A673 (cell line): ENCODE measurements around the gene TRIM16. TPM values are rescaled to one million over a fixed set of nuclear protein-coding genes. Genes with fewer than 3 reads are reported as not detected.
"Not testable (repeated sequence)": the region's sequence is repeated elsewhere in the genome, so short reads cannot be mapped to it uniquely, and the experiment has no call there.

ENCODE experiments used
- Bru-seq: library from RNA; stranded (reverse); fragments of 400-500 nt; gene quantifications from one replicate; lab custom pipeline; 2021; lab: Mats Ljungman, UMichigan
- BruChase-seq, 2 experiments: library from RNA; stranded (reverse); fragments of 400-500 nt; gene quantifications; one replicate each; lab custom pipeline; 2021; lab: Mats Ljungman, UMichigan
- BruUV-seq: library from RNA; stranded (reverse); fragments of 400-500 nt; replicated peaks from 2 replicates; lab custom pipeline; 2021; lab: Mats Ljungman, UMichigan
- CTCF ChIA-PET: fragments of 300-600 bp; sonication (Branson Sonifier 250); formaldehyde crosslinking; loops from one replicate; lab custom pipeline; 2022; ENCODE audit warnings: antibody characterized with exemption; lab: Charles Lee
- POLR2A ChIA-PET: fragments of 300-600 bp; sonication (Branson Sonifier 250); formaldehyde crosslinking; loops from one replicate; lab custom pipeline; 2022; ENCODE audit warnings: antibody characterized with exemption; ENCODE audit not compliant: low non-redundant PET; lab: Charles Lee
- DNase-seq: peaks from one replicate; pipeline ENCODE4 v3.0.0-alpha.2; 2015; ENCODE audit warnings: low spot score
- H3K27ac ChIP-seq: fragments of 200-600 bp; sonication (generic); 2 replicates; pipeline ENCODE4 v1.5.1; 2016; ENCODE audit warnings: mixed run types, low read depth, mild to moderate bottlenecking, mixed read lengths, antibody characterized with exemption, low read length; ENCODE audit not compliant: poor library complexity, severe bottlenecking
- H3K27me3 ChIP-seq: fragments of 200-600 bp; sonication (generic); replicated peaks from 2 replicates; pipeline ENCODE4 v1.6.1; 2017; ENCODE audit warnings: mixed run types, low read depth, mild to moderate bottlenecking, mixed read lengths, antibody characterized with exemption, low read length; ENCODE audit not compliant: insufficient read depth, poor library complexity
- H3K36me3 ChIP-seq: fragments of 200-600 bp; sonication (generic); 2 replicates; pipeline ENCODE4 v1.6.1; 2016; ENCODE audit warnings: mixed run types, mild to moderate bottlenecking, mixed read lengths, antibody characterized with exemption, low read length; ENCODE audit not compliant: insufficient read depth, poor library complexity, severe bottlenecking
- H3K4me1 ChIP-seq: fragments of 200-600 bp; sonication (generic); 2 replicates; pipeline ENCODE4 v1.6.1; 2017; ENCODE audit warnings: mixed run types, mild to moderate bottlenecking, mixed read lengths, antibody characterized with exemption, low read length; ENCODE audit not compliant: insufficient read depth, poor library complexity, severe bottlenecking
- H3K4me3 ChIP-seq: fragments of 200-600 bp; sonication (generic); 2 replicates; pipeline ENCODE4 v1.5.1; 2016; ENCODE audit warnings: low read depth, mixed run types, mild to moderate bottlenecking, mixed read lengths, low read length; ENCODE audit not compliant: poor library complexity, severe bottlenecking
- H3K9me3 ChIP-seq: fragments of 200-600 bp; sonication (generic); 2 replicates; pipeline ENCODE4 v1.6.1; 2016; ENCODE audit warnings: mixed run types, low read depth, mild to moderate bottlenecking, mixed read lengths, antibody characterized with exemption, low read length; ENCODE audit not compliant: poor library complexity, severe bottlenecking
- intact Hi-C: fragments of 100-400 bp; cut with micrococcal nuclease; formaldehyde crosslinking; loops from one replicate; pipeline ENCODE4 v1.10.0; 2022; ENCODE audit not compliant: unreplicated experiment
- long read RNA-seq: library from polyadenylated mRNA; stranded (forward); transcript quantifications from one replicate; pipeline ENCODE4 v2.0.0, GENCODE V29; 2022
- total RNA-seq: library from RNA; stranded (reverse); gene quantifications from 2 replicates; pipeline ENCODE4 v1.2.3, GENCODE V29; 2021

The TRIM16 gene
- 61.6 and 62.5 TPM in 2 replicates for total RNA-seq
- Bru-seq, nascent RNA, result percentile 82 among the genes with signal in this experiment
- percentile 94 among the genes with signal in this experiment for BruChase-seq, experiment 1, labeled RNA remaining after a 2-hour chase
- BruChase-seq, experiment 2, labeled RNA remaining after a 6-hour chase, result percentile 95 among the genes with signal in this experiment
- long read RNA-seq, transcript TRIM16-211 (5 exons, 1,979 nt), result major isoform, 22 of 139 reads
- long read RNA-seq, partial matches to known transcripts, result 89 of 139 reads
- long read RNA-seq, other reads (novel, unspliced or antisense), result 25 of 139 reads

GRCh38 chr17:15683824-15684478 is at the start of gene TRIM16:
TSS of gene TRIM16 (minus strand) at chr17:15684311. CDS start at chr17:15651609, 32,702 bp downstream.
- H3K9me3 ChIP-seq, H3K27me3 ChIP-seq, intact Hi-C loops, CTCF ChIA-PET, POLR2A ChIA-PET, H3K36me3 ChIP-seq, H3K4me1 ChIP-seq: not testable (repeated sequence)
- peak; percentile 76 for DNase-seq
- H3K4me3 ChIP-seq, result peak within 1 kb of the TSS; percentile 59
- H3K27ac ChIP-seq, result peak within 1 kb of the TSS; percentile 76
- TSS peak; percentile 78 for BruUV-seq

GRCh38 chr17:15733174-15733789 is 49.2 kb upstream of the TRIM16 start:
- H3K27me3 ChIP-seq, intact Hi-C loops, H3K4me1 ChIP-seq, DNase-seq, CTCF ChIA-PET, POLR2A ChIA-PET, H3K9me3 ChIP-seq, H3K36me3 ChIP-seq, H3K27ac ChIP-seq, BruUV-seq, H3K4me3 ChIP-seq: not testable (repeated sequence)

GRCh38 chr17:15731900-15732299 is 47.8 kb upstream of the TRIM16 start, which contains the start of gene TBC1D26:
TSS of gene TBC1D26 (plus strand) at chr17:15732283. CDS start at chr17:15735349, 3,066 bp downstream.
- DNase-seq, H3K9me3 ChIP-seq, H3K27ac ChIP-seq, BruUV-seq, intact Hi-C loops, CTCF ChIA-PET, H3K4me3 ChIP-seq, H3K4me1 ChIP-seq, POLR2A ChIA-PET, H3K27me3 ChIP-seq, H3K36me3 ChIP-seq: not testable (repeated sequence)

- CTCF ChIA-PET, BruUV-seq, intact Hi-C loops: not testable (repeated sequence)
These were observed 46.4 kb upstream of the TRIM16 start for GRCh38 chr17:15730535-15730934.

GRCh38 chr17:15716601-15717563 is 32.8 kb upstream of the TRIM16 start:
- BruUV-seq, H3K27ac ChIP-seq, DNase-seq, H3K4me3 ChIP-seq, H3K4me1 ChIP-seq, intact Hi-C loops, H3K36me3 ChIP-seq, H3K27me3 ChIP-seq, CTCF ChIA-PET, POLR2A ChIA-PET: not testable (repeated sequence)
- peaks cover 25% of the 10 kb centered on the region for H3K9me3 ChIP-seq

More at GRCh38 chr17:15730535-15730934, 46.4 kb upstream of the TRIM16 start:
- H3K27me3 ChIP-seq, H3K27ac ChIP-seq, H3K36me3 ChIP-seq, H3K4me1 ChIP-seq, POLR2A ChIA-PET, H3K9me3 ChIP-seq, DNase-seq, H3K4me3 ChIP-seq: not testable (repeated sequence)

- peaks cover 46% of the 10 kb centered on the region for H3K36me3 ChIP-seq
These were observed 24.8 kb upstream of the TRIM16 start for GRCh38 chr17:15708879-15709278.

More at GRCh38 chr17:15708879-15709278, 24.8 kb upstream of the TRIM16 start:
- H3K4me1 ChIP-seq, CTCF ChIA-PET, H3K27ac ChIP-seq, H3K4me3 ChIP-seq, POLR2A ChIA-PET, DNase-seq, H3K27me3 ChIP-seq, BruUV-seq, intact Hi-C loops: not testable (repeated sequence)
- H3K9me3 ChIP-seq, result peaks cover 35% of the 10 kb centered on the region
